Testis (tissue), 3 donors: ENCODE data around the gene MCF2L. TPM values are rescaled to one million over a fixed set of nuclear protein-coding genes. Genes with fewer than 3 reads are reported as not detected.

Source experiments
- DNase-seq: peaks from one replicate; pipeline ENCODE4 v3.0.0-alpha.2; 2019
- H3K27ac ChIP-seq, 2 donors: fragments of 200-600 bp; sonication (generic); one replicate each; pipeline ENCODE4 v1.5.1; 2019
- H3K27me3 ChIP-seq: fragments of 200-600 bp; sonication (generic); one replicate; pipeline ENCODE4 v1.5.1; 2019
- H3K36me3 ChIP-seq: fragments of 200-600 bp; sonication (generic); one replicate; pipeline ENCODE4 v1.5.1; 2017; ENCODE audit warnings: low read depth; ENCODE audit errors: missing control alignments
- H3K4me1 ChIP-seq: fragments of 200-600 bp; sonication (generic); one replicate; pipeline ENCODE4 v1.5.1; 2019
- H3K4me3 ChIP-seq, 2 donors: fragments of 200-600 bp; sonication (generic); one replicate each; pipeline ENCODE4 v1.5.1; 2017 to 2019
- H3K9me3 ChIP-seq: fragments of 200-600 bp; sonication (generic); one replicate; pipeline ENCODE4 v1.5.1; 2017
- CTCF ChIP-seq, 3 experiments: fragments of 450-650 bp in 2 of 3; fragments of 200-600 bp in 1 of 3; sonication (generic) in 1 of 3; IDR thresholded peaks; one replicate each; pipeline ENCODE4 v1.5.1; 2016 to 2019; ENCODE audit warnings: antibody characterized with exemption in 3 of 3, mild to moderate bottlenecking in 2 of 3, moderate library complexity in 1 of 3
- POLR2A ChIP-seq: fragments of 450-650 bp; IDR thresholded peaks from one replicate; pipeline ENCODE4 v1.6.1; 2017; ENCODE audit warnings: antibody characterized with exemption, mild to moderate bottlenecking, moderate library complexity
- WGBS, 2 donors: methylation state at CpG; one replicate each; pipeline ENCODE4 v1.1.5; 2018; 5-methylcytosine and 5-hydroxymethylcytosine counted together
- intact Hi-C: fragments of 100-400 bp; cut with DNase I; formaldehyde crosslinking; loops from one replicate; pipeline ENCODE4 v1.15.1; 2023; ENCODE audit warnings: low total_unique reads
- polyA plus RNA-seq: library from polyadenylated mRNA; stranded (reverse); fragments of 350-450 nt; fragmentation: Illumina TruSeq; extraction: RNeasy Lipid Tissue Mini Kit (QIAGEN cat#74804); gene quantifications from one replicate; pipeline ENCODE4 v1.2.3, GENCODE V29; 2014; ENCODE audit warnings: low read depth, low replicate concordance; ENCODE audit not compliant: insufficient read depth
- total RNA-seq, 2 donors: library from RNA; depleted of rRNA; stranded (reverse); fragments of >200 nt; gene quantifications; one replicate each; pipeline ENCODE4 v1.2.3, GENCODE V29; 2016

MCF2L gene
- total and polyA plus RNA-seq, 3 donors from 2014 or later: 5.0 to 17.6 (median 14.6) TPM

GRCh38 chr13:112970552-112971287 lies 1.7 kb downstream of the MCF2L start:
- H3K4me1 ChIP-seq: peaks cover 16% of the 10 kb centered on the region
- 69 to 74% methylated on average over 16 to 23 of the region's 23 CpGs for WGBS, 2 donors
- H3K9me3 ChIP-seq: no peaks in the 10 kb centered on the region
- no peak for TF ChIP-seq POLR2A
- no peak for TF ChIP-seq CTCF (IDR thresholded peaks at IDR 0.05)
- H3K4me3 ChIP-seq: no peak overlapping the region
- DNase-seq: no peak
- no peak overlapping the region for H3K27ac ChIP-seq
- no peaks in the 10 kb centered on the region for H3K27me3 ChIP-seq
- no peaks in the 10 kb centered on the region for H3K36me3 ChIP-seq
- intact Hi-C loops: no loop called here

- no peak for TF ChIP-seq CTCF (IDR thresholded peaks at IDR 0.05)
- TF ChIP-seq POLR2A: no peak
- H3K36me3 ChIP-seq: no peaks in the 10 kb centered on the region
- intact Hi-C loops: no loop called here
- no peak overlapping the region for H3K4me3 ChIP-seq
- H3K4me1 ChIP-seq: peaks cover 16% of the 10 kb centered on the region
- H3K27me3 ChIP-seq: no peaks in the 10 kb centered on the region
- no peaks in the 10 kb centered on the region for H3K9me3 ChIP-seq
- no peak overlapping the region for H3K27ac ChIP-seq
- 93% methylated on average over 3 to 6 of the region's 6 CpGs for WGBS, 2 donors
- no peak for DNase-seq
These were observed 2.3 kb downstream of the MCF2L start for GRCh38 chr13:112971288-112971643.

GRCh38 chr13:112972258-112972657 lies 3.2 kb downstream of the MCF2L start:
- TF ChIP-seq CTCF (IDR thresholded peaks at IDR 0.05) (no peak), POLR2A (no peak)
- DNase-seq: no peak

GRCh38 chr13:112972867-112973576 lies 4.0 kb downstream of the MCF2L start:
- Histone ChIP-seq H3K27ac (no peak overlapping the region), H3K27me3 (no peaks in the 10 kb centered on the region), H3K4me3 (no peak overlapping the region), H3K4me1 (peaks cover 16% of the 10 kb centered on the region), H3K9me3 (no peaks in the 10 kb centered on the region), H3K36me3 (no peaks in the 10 kb centered on the region)
- intact Hi-C loops: no loop called here
- WGBS, 2 donors: 87 to 89% methylated on average over 17 to 19 of the region's 19 CpGs
- DNase-seq: no peak
- TF ChIP-seq POLR2A (no peak), CTCF (IDR thresholded peaks at IDR 0.05) (no peak)

More at GRCh38 chr13:112972258-112972657, 3.2 kb downstream of the MCF2L start:
- WGBS, 2 donors: 91 to 96% methylated on average over 1 of the region's 1 CpG
- Histone ChIP-seq H3K27ac (no peak overlapping the region), H3K4me3 (no peak overlapping the region), H3K9me3 (no peaks in the 10 kb centered on the region), H3K27me3 (no peaks in the 10 kb centered on the region), H3K36me3 (no peaks in the 10 kb centered on the region), H3K4me1 (peaks cover 16% of the 10 kb centered on the region)
- intact Hi-C loops: no loop called here
